ENCODE data around the gene PRKCQ. TPM values are rescaled to one million over a fixed set of nuclear protein-coding genes. Genes with fewer than 3 reads are reported as not detected.
A peak's percentile ranks its signal among the peaks of the same experiment; 100 is the strongest.

PRKCQ gene
- total and polyA plus RNA-seq, 2 of the 8 experiments (the other 6 are each of a cell fraction or from before 2014, with no cell fraction given), result 9.1 to 22.6 TPM

DNA sequence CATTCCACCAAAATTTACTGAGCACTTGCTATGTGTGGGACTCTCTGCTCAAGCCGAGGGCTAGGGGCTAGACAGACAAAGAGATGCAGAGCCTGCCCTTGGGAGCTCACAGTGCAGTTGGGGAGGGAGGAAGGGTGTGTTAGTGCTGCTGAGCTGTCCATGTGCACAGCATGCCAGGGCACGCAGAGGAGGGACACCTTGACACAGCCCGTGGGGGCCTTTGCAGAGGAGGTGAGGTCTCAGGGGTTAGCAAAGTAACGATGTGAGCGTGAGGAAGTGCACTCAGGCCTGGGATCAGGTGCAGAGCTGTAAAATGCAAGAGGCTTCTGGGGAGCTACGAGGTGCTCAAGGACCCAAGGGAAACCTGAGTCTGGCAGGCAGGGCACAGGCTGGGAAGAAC, 16.3 kb downstream of the PRKCQ start:
- H4K91ac ChIP-seq (replicated peaks; ENCODE audit: insufficient read length, low read length), result no peak overlapping the region
- CTCF ChIA-PET (ENCODE audit: partially characterized antibody), result interaction anchor here (0.6 to 2.6 kb wide), 3 partner anchors 10 to 769 kb away, joined by 4 to 11 read pairs (median 4); partner anchors contain the start of gene PRKCQ
- H2AK5ac ChIP-seq (ENCODE audit: low read depth, low read length), result 0 out of 2 replicates have a peak overlapping the region, but pooled peaks have one; percentile 65
- no peak overlapping the region for H2BK20ac ChIP-seq (ENCODE audit: low read length)
- no peak overlapping the region for H3K23ac ChIP-seq (ENCODE audit: insufficient read length)
- no peak overlapping the region for H4K5ac ChIP-seq (ENCODE audit: insufficient read length, low read depth, low read length)
- no peak overlapping the region for H2BK120ac ChIP-seq (replicated peaks; ENCODE audit: low read depth, low read length)
- H3K9me3 ChIP-seq (ENCODE audit: insufficient read depth in 2 of 2, low read depth in 1 of 2, low read length in 1 of 2), result no peaks in the 10 kb centered on the region
- H3K4me1 ChIP-seq (replicated peaks in 1 of 4; ENCODE audit: control insufficient read depth in 3 of 4, insufficient read depth in 4 of 4, low read length in 3 of 4), result peaks cover 0 to 10% (median 3%) of the 10 kb centered on the region in 4 experiments; a peak in 4 of 7 replicates
- H2BK15ac ChIP-seq (ENCODE audit: low read length), result no peak overlapping the region
- H3K27ac ChIP-seq (ENCODE audit: low read depth, low read length), result no peak overlapping the region
- H4K8ac ChIP-seq (ENCODE audit: extremely low read depth, insufficient read depth, low read length), result no peak overlapping the region
- H3K4ac ChIP-seq (replicated peaks; ENCODE audit: insufficient read length, low read depth, low read length), result no peak overlapping the region
- H4K20me1 ChIP-seq (replicated peaks in 1 of 2; ENCODE audit: control insufficient read depth in 1 of 2, insufficient read depth in 2 of 2, low read length in 2 of 2), result peaks cover 0 to 5% of the 10 kb centered on the region in 2 experiments
- H3K4me3 ChIP-seq (ENCODE audit: extremely low read depth in 1 of 4, insufficient read depth in 2 of 4, low read depth in 3 of 4, low read length in 4 of 4), result no peak overlapping the region
- no peak overlapping the region for H3K9ac ChIP-seq (replicated peaks in 1 of 4; ENCODE audit: extremely low read depth in 1 of 4, low read depth in 3 of 4, low read length in 3 of 4)
- no peaks in the 10 kb centered on the region for H3K23me2 ChIP-seq (ENCODE audit: low read depth, low read length)
- no peaks in the 10 kb centered on the region for H3K27me3 ChIP-seq (replicated peaks in 1 of 4; ENCODE audit: control insufficient read depth in 3 of 4, extremely low read depth in 1 of 4, insufficient read depth in 3 of 4, low read length in 3 of 4)
- H3K79me2 ChIP-seq (ENCODE audit: control insufficient read depth in 1 of 2, insufficient read depth in 2 of 2, low read length in 2 of 2), result peaks cover 0 to 6% of the 10 kb centered on the region in 2 experiments; a peak in 2 of 4 replicates
- no peak overlapping the region for H3K14ac ChIP-seq (ENCODE audit: insufficient read length)
- FAIRE-seq, result no peak
- H3K4me2 ChIP-seq (ENCODE audit: insufficient read depth in 1 of 2, low read depth in 2 of 2, low read length in 2 of 2), result no peak overlapping the region
- H3K18ac ChIP-seq (ENCODE audit: extremely low read depth, low read length), result no peak overlapping the region
- H3K36me3 ChIP-seq (ENCODE audit: control insufficient read depth in 2 of 4, insufficient read depth in 4 of 4, low read length in 3 of 4), result no peaks in the 10 kb centered on the region
- TF ChIP-seq TBP (IDR thresholded peaks at IDR 0.05; ENCODE audit: low read depth, low read length) (no peak), CHD1 (IDR thresholded peaks at IDR 0.05; ENCODE audit: low read depth, low read length) (no peak), CREB1 (IDR thresholded peaks at IDR 0.05) (no peak), TAF1 (IDR thresholded peaks at IDR 0.05; ENCODE audit: low read depth, low read length) (no peak), BRCA1 (IDR thresholded peaks at IDR 0.05; ENCODE audit: low read depth, low read length) (no peak), KDM1A (IDR thresholded peaks at IDR 0.05; ENCODE audit: borderline replicate concordance, low read length) (no peak), KDM5A (IDR thresholded peaks at IDR 0.05; ENCODE audit: low read length) (no peak), EGR1 (IDR thresholded peaks at IDR 0.05; ENCODE audit: borderline replicate concordance, low read depth, low read length) (no peak), RFX5 (IDR thresholded peaks at IDR 0.05; ENCODE audit: borderline replicate concordance, low read depth, low read length) (no peak), SRF (IDR thresholded peaks at IDR 0.05; ENCODE audit: low read depth, low read length) (no peak), FOSL1 (IDR thresholded peaks at IDR 0.05; ENCODE audit: insufficient read depth, low read depth, low read length) (no peak)
- TF ChIP-seq, protein P1, sequence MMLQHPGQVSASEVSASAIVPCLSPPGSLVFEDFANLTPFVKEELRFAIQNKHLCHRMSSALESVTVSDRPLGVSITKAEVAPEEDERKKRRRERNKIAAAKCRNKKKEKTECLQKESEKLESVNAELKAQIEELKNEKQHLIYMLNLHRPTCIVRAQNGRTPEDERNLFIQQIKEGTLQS (IDR thresholded peaks at IDR 0.05; ENCODE audit: insufficient read depth, low read depth, low read length), result no peak
- no peak overlapping the region for H2AFZ ChIP-seq (ENCODE audit: low read length)
- DNase-seq (ENCODE audit: low read depth in 1 of 2, low spot score in 2 of 2), result no peak
- no peak overlapping the region for H3K56ac ChIP-seq (replicated peaks; ENCODE audit: insufficient read length, low read depth, low read length)
- 82% methylated on average over 6 of the region's 6 CpGs; no CpG with 5 or more reads in 1 of the 2 experiments for WGBS, 2 experiments (ENCODE audit: extremely low coverage in 1 of 2, insufficient coverage in 1 of 2, insufficient read length in 1 of 2, insufficient replicate concordance in 2 of 2, low coverage in 1 of 2, low lambda C conversion rate in 2 of 2, missing lambda C conversion rate in 1 of 2)
- 0 out of 2 replicates have a peak overlapping the region, but pooled peaks have one; percentile 32 for H2BK5ac ChIP-seq (ENCODE audit: low read depth, low read length)
- peaks cover 11% of the 10 kb centered on the region for H3K79me1 ChIP-seq (ENCODE audit: low read depth, low read length)
- peak overlapping the region; percentile 80 for H2BK12ac ChIP-seq (ENCODE audit: low read depth, low read length)
- POLR2A ChIA-PET (ENCODE audit: partially characterized antibody), result interaction anchor here (1.1 kb wide), 1 partner anchor 15 kb away, joined by 3 read pairs; no protein-coding TSS in a partner anchor
